Central memory CD4-positive, alpha-beta T cell (primary cell): ENCODE measurements around the gene CLCF1.
A peak's percentile ranks its signal among the peaks of the same experiment; 100 is the strongest.
"Not testable (repeated sequence)": the region's sequence is repeated elsewhere in the genome, so short reads cannot be mapped to it uniquely, and the experiment has no call there.

Experiments
- DNase-seq: peaks from one replicate; pipeline ENCODE4 v3.0.0; 2022

Gene CLCF1

GRCh38 chr11:67408437-67409200 lies 35.2 kb upstream of the CLCF1 start:
- DNase-seq: no peak

- DNase-seq: no peak
These were observed 34.3 kb upstream of the CLCF1 start for GRCh38 chr11:67407688-67408163.

GRCh38 chr11:67406969-67407687 lies 33.7 kb upstream of the CLCF1 start:
- no peak for DNase-seq

- DNase-seq: no peak
These were observed 33.1 kb upstream of the CLCF1 start for GRCh38 chr11:67406420-67406968.

GRCh38 chr11:67405688-67406339 lies 32.4 kb upstream of the CLCF1 start:
- no peak for DNase-seq

GRCh38 chr11:67405196-67405567 lies 31.8 kb upstream of the CLCF1 start:
- DNase-seq: no peak

GRCh38 chr11:67404515-67405195 lies 31.3 kb upstream of the CLCF1 start:
- DNase-seq: peak; percentile 61

GRCh38 chr11:67403085-67403484 lies 29.7 kb upstream of the CLCF1 start:
- not testable (repeated sequence) for DNase-seq

GRCh38 chr11:67402192-67402839 lies 28.9 kb upstream of the CLCF1 start:
- not testable (repeated sequence) for DNase-seq

GRCh38 chr11:67401495-67402191 lies 28.2 kb upstream of the CLCF1 start, which contains the start of gene PPP1CA:
PPP1CA (minus strand) TSS chr11:67401858; CDS start chr11:67401782, 76 bp downstream.
- peak; percentile 91 for DNase-seq

- no peak for DNase-seq
These were observed 27.6 kb upstream of the CLCF1 start for GRCh38 chr11:67400942-67401494.

GRCh38 chr11:67400251-67400941 lies 27.0 kb upstream of the CLCF1 start:
- DNase-seq: no peak

- no peak for DNase-seq
These were observed 25.5 kb upstream of the CLCF1 start for GRCh38 chr11:67398661-67399563.

GRCh38 chr11:67397986-67398660 lies 24.7 kb upstream of the CLCF1 start:
- DNase-seq: no peak

GRCh38 chr11:67397536-67397935 lies 24.1 kb upstream of the CLCF1 start:
- DNase-seq: no peak

GRCh38 chr11:67396587-67397389 lies 23.4 kb upstream of the CLCF1 start:
- no peak for DNase-seq

GRCh38 chr11:67396259-67396581 lies 22.8 kb upstream of the CLCF1 start:
- DNase-seq: no peak
